LNCaP clone FGC (cell line): Measurements from ENCODE around the gene NME1.
"Not testable (repeated sequence)": the region's sequence is repeated elsewhere in the genome, so short reads cannot be mapped to it uniquely, and the experiment has no call there.

Source experiments
- DNase-seq: peaks from one replicate; pipeline ENCODE4 v3.0.0-alpha.2; 2011; ENCODE audit warnings: low read depth
- H3K4me3 ChIP-seq: 2 replicates; pipeline ENCODE4 v1.5.1; 2011; ENCODE audit warnings: mild to moderate bottlenecking, low read depth, low read length, control low read depth
- TF ChIP-seq, protein P1 (sequence below): IDR thresholded peaks from 2 replicates; pipeline ENCODE4 v1.5.1; 2012; ENCODE audit warnings: mild to moderate bottlenecking; ENCODE audit not compliant: control insufficient read depth, insufficient read depth; ENCODE audit errors: extremely low read depth

The NME1 gene

DNA sequence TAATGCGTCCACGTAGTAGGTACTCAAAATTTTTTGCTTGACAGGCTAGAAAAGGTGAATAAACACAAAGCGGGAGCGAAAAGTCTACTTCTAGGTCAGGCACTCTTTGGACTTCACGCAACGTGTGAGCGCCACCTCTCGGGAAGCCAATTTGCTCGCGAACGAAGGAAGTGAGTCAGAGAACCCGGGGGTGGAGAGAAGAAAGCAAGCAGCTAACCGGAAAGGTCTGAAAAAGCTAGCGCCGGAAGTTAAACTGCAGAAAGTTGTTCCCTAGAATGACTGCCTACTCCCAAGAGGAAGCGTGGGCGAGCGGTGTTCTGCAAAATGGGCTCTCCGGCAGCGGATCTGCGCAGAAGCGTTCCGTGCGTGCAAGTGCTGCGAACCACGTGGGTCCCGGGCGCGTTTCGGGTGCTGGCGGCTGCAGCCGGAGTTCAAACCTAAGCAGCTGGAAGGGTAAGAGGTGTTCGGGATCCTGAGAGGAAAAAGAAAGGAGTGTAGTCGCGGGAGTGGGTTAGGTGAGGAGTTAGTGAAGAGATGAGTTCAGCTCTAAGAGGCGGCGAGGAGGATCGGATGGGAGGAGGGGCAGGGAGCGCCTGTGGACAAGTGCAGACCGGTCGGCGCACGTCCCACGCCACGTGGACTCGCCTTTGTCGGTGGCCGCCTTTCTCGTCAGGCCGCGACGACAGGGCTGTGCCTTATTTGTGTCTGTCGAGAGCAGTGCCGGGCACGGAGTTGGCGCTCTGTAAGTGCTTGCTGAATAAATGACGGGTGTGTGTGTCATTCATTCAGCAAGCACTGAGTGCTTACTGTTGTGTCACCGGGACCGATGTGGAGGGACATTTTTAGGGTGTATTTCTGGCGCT lies at the start of gene NME1:
Gene NME1 (plus strand): TSS at position 350 of the 863 bp plus-strand sequence. CDS start 2,096 bp downstream, outside the sequence.
- peak within 1 kb of the TSS; percentile 84 for H3K4me3 ChIP-seq
- peak; percentile 99 for DNase-seq
- TF ChIP-seq, protein P1, sequence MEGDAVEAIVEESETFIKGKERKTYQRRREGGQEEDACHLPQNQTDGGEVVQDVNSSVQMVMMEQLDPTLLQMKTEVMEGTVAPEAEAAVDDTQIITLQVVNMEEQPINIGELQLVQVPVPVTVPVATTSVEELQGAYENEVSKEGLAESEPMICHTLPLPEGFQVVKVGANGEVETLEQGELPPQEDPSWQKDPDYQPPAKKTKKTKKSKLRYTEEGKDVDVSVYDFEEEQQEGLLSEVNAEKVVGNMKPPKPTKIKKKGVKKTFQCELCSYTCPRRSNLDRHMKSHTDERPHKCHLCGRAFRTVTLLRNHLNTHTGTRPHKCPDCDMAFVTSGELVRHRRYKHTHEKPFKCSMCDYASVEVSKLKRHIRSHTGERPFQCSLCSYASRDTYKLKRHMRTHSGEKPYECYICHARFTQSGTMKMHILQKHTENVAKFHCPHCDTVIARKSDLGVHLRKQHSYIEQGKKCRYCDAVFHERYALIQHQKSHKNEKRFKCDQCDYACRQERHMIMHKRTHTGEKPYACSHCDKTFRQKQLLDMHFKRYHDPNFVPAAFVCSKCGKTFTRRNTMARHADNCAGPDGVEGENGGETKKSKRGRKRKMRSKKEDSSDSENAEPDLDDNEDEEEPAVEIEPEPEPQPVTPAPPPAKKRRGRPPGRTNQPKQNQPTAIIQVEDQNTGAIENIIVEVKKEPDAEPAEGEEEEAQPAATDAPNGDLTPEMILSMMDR: peak; percentile 92

DNA sequence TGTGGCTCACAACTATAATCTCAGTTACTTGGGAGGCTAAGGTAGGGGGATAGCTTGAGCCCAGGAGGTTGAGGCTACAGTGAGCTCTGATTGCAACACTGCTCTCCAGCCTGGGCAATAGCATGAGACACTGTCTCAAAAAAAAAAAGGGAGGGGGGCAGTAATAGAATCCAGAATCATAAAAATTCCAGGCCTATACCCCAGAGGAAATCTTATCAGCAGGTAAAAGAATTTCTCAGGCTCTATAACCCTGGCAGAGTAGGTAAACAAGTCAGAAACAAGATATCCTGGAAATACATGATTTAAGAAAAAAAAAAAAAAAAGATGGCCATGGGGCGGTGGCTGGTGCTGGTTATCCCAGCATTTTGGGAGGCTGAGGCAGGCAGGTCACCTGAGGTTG lies 45.6 kb upstream of the NME1 start:
- DNase-seq: no peak
- H3K4me3 ChIP-seq: no peak overlapping the region
- TF ChIP-seq, protein P1: no peak

DNA sequence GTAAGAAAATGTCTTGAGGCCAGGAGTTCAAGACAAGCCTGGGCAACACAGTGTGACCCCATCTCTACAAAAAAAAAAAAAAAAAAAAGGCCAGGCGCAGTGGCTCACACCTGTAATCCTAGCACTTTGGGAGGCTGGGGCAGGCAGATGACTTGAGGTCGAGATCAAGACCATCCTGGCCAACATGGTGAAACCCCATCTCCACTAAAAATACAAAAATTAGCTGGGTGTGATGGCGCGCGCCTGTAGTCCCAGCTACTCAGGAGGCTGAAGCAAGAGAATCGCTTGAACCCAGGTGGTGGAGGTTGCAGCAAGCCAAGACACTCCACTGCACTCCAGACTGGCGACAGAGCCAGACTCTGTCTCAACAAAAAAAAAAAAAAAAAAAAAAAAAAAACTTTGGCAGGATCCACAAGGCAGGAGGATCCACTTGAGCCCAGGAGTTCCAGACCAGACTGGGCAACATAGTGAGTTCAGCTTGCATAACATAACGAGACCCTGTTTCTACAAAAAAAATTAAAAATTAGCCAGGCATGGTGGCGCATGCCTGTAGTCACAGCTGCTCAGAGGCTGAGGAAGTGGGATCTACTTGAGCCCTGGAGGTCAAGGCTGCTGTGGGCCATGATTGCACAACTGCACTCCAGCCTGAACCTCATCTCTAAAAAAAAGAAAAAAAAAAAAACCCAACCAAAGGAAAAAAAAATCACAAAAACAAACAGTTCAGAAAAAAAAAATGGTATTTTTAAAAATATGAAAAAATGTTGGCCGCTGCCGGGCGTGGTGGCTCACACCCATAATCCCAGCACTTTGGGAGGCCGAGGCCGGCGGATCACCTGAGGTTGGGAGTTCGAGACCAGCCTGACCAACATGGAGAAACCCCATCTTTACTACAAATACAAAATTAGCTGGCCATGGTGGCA lies 40.8 kb upstream of the NME1 start:
- not testable (repeated sequence) for DNase-seq

DNA sequence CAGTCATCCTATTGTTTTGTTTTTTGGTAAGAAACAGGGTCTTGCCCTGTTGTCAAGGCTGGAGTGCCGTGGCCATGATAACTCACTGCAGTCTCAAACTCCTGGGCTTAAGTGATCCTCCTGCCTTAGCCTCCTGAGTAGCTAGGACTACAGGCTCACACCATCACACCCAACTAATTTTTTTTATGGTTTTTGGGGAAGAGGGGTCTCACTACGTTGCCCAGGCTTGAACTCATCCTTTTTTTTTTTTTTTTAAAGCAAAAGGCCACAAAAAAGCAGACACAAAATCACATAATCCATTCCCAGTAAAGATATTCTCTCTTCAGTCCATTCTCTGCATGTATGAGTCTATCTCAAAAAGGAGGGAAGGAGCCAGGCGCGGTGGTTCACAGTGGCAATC lies 38.2 kb upstream of the NME1 start:
- no peak overlapping the region for H3K4me3 ChIP-seq
- no peak for DNase-seq
- TF ChIP-seq, protein P1: no peak

More for the DNA sequence above, 40.8 kb upstream of the NME1 start:
- H3K4me3 ChIP-seq: not testable (repeated sequence)

- DNase-seq: peak; percentile 95
- TF ChIP-seq, protein P1: no peak
Measured at GRCh38 chr17:51118330-51119195, 34.8 kb upstream of the NME1 start.

GRCh38 chr17:51119415-51120356 lies 33.7 kb upstream of the NME1 start:
- TF ChIP-seq, protein P1: 0 out of 2 replicates have a peak, but pooled peaks have one; percentile 14
- DNase-seq: no peak
- H3K4me3 ChIP-seq: peak overlapping the region; percentile 79

More at GRCh38 chr17:51118330-51119195, 34.8 kb upstream of the NME1 start:
- H3K4me3 ChIP-seq: peak overlapping the region; percentile 79
